ENCODE results near the gene MAP3K8.
A peak's percentile ranks its signal among the peaks of the same experiment; 100 is the strongest.

The MAP3K8 gene

DNA sequence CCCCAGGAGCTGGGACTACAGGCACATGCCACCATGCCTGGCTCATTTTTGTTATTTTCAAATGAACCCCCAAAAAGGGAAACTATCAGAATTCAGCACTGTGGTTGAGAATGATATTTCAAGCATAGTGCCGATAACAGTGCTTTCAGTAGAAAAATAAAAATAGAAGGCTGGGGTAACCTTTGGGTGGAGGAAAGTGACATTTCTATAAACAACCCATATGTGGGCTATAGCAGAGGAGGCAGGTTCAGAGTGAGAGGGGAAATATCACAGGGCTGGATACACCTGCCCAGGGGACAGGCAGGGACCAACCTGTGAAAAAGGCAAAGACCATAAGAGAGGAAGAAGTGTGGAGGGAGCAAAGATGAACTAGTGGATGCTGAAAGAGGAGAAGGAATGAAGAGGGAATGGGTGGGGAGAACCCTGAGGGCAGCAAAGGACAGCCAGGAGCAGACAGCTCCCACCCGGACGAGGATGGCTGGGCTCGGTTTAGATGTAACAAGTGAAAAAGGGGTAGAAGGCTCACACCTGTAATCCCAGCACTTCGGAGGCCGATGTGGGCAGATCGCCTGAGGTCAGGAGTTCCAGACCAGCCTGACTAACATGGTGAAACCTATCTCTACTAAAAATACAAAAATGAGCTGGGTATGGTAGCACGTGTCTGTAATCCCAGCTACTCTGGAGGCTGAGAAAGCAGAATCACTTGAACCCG, 56.5 kb downstream of the MAP3K8 start:
- H3K4me3 ChIP-seq (ENCODE audit: low read length), result no peak overlapping the region
- H4K20me1 ChIP-seq (ENCODE audit: control insufficient read depth, insufficient read depth, low read depth, low read length), result no peaks in the 10 kb centered on the region
- no peaks in the 10 kb centered on the region for H3F3A ChIP-seq (ENCODE audit: control insufficient read depth, insufficient read depth)
- no peaks in the 10 kb centered on the region for H3K9me2 ChIP-seq (replicated peaks; ENCODE audit: control insufficient read depth, low read length)
- TF ChIP-seq, protein P1, sequence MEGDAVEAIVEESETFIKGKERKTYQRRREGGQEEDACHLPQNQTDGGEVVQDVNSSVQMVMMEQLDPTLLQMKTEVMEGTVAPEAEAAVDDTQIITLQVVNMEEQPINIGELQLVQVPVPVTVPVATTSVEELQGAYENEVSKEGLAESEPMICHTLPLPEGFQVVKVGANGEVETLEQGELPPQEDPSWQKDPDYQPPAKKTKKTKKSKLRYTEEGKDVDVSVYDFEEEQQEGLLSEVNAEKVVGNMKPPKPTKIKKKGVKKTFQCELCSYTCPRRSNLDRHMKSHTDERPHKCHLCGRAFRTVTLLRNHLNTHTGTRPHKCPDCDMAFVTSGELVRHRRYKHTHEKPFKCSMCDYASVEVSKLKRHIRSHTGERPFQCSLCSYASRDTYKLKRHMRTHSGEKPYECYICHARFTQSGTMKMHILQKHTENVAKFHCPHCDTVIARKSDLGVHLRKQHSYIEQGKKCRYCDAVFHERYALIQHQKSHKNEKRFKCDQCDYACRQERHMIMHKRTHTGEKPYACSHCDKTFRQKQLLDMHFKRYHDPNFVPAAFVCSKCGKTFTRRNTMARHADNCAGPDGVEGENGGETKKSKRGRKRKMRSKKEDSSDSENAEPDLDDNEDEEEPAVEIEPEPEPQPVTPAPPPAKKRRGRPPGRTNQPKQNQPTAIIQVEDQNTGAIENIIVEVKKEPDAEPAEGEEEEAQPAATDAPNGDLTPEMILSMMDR (IDR thresholded peaks at IDR 0.05; ENCODE audit: low read depth, low read length, poor library complexity, severe bottlenecking), result no peak
- no peak for TF ChIP-seq EZH2phosphoT487 (IDR thresholded peaks at IDR 0.05; ENCODE audit: borderline replicate concordance, low read length)
- peaks cover 68% of the 10 kb centered on the region for H3K4me1 ChIP-seq (ENCODE audit: control insufficient read depth, low read length)
- H3K36me3 ChIP-seq (ENCODE audit: control insufficient read depth, low read length), result no peaks in the 10 kb centered on the region
- H3K4me2 ChIP-seq (ENCODE audit: low read length), result peak overlapping the region; percentile 30; the same call in 1 of the 2 replicates
- no peak overlapping the region for H3K27ac ChIP-seq (ENCODE audit: low read depth, low read length)
- H3K79me2 ChIP-seq (ENCODE audit: control insufficient read depth, low read length), result no peaks in the 10 kb centered on the region
- H3K9me3 ChIP-seq (ENCODE audit: control insufficient read depth, insufficient read depth, low read length), result no peaks in the 10 kb centered on the region
- peaks cover 27% of the 10 kb centered on the region for H3K27me3 ChIP-seq (ENCODE audit: control insufficient read depth, low read length)

DNA sequence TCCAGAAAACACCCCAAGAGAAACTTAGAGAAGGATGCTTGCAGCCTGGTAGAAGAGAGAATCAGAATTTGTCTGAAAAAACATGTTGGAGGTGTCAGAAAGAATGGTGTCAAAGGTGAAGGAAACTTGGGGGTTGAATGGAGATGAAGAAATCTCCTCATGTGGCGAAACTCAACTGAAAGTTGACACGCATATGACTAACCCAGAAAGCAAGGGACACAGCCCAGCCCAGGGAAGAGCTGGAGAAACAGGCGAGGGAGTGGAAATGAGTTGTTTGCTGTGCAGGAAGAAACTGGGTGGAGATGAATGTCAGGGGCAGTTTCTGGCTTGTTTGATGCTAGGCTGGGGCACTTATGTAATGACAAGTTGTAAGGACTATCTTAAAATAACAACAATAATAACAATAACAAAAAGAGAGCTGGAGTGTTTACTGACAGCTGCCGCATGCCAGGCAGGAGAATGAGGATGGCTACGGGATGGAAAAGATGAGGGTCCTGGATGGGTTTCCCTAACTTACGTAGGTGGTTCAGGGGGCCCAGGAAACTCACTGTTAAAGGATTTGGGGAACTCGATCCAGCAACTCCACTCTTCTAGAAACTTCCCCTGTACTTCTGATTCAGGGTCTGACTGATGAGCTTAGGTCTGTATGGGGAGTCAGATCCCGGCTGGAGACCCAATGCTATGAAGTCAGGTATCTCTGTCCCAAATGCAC, 57.4 kb downstream of the MAP3K8 start:
- peaks cover 27% of the 10 kb centered on the region for H3K27me3 ChIP-seq (ENCODE audit: control insufficient read depth, low read length)
- H3K4me2 ChIP-seq (ENCODE audit: low read length), result no peak overlapping the region
- H4K20me1 ChIP-seq (ENCODE audit: control insufficient read depth, insufficient read depth, low read depth, low read length), result no peaks in the 10 kb centered on the region
- H3K9me2 ChIP-seq (replicated peaks; ENCODE audit: control insufficient read depth, low read length), result no peaks in the 10 kb centered on the region
- no peak overlapping the region for H3K27ac ChIP-seq (ENCODE audit: low read depth, low read length)
- H3K36me3 ChIP-seq (ENCODE audit: control insufficient read depth, low read length), result no peaks in the 10 kb centered on the region
- no peak overlapping the region for H3K4me3 ChIP-seq (ENCODE audit: low read length)
- no peak for TF ChIP-seq EZH2phosphoT487 (IDR thresholded peaks at IDR 0.05; ENCODE audit: borderline replicate concordance, low read length)
- TF ChIP-seq, protein P1 (IDR thresholded peaks at IDR 0.05; ENCODE audit: low read depth, low read length, poor library complexity, severe bottlenecking), result no peak
- no peaks in the 10 kb centered on the region for H3K79me2 ChIP-seq (ENCODE audit: control insufficient read depth, low read length)
- no peaks in the 10 kb centered on the region for H3K9me3 ChIP-seq (ENCODE audit: control insufficient read depth, insufficient read depth, low read length)
- no peaks in the 10 kb centered on the region for H3F3A ChIP-seq (ENCODE audit: control insufficient read depth, insufficient read depth)
- peaks cover 68% of the 10 kb centered on the region for H3K4me1 ChIP-seq (ENCODE audit: control insufficient read depth, low read length)

DNA sequence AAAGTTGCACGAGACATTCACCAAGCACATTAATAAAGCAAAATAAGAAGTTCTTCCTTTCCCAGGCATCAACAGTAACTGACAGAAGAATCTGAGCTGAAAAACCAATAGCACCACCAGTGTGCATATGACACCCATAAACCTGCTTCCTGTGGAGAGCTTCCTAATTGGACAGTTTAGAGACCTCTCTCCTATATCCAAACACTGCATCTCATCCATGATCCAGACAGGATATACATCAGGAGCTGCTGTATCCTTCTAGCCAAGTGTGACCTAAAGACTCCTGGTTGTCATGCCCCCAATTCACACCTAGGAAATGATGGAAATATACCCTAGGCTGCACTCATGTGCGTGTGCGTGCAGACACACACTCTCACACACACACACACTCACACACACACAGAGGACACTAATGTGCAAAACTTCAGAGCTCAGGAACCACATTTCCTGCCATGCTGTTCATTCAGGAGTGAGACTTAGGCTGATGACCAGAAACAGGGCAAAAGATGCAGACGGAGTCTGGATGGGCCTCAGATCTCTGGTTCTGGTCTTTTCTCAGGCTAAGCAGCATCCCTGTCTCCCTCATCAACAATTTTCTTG, 58.0 kb downstream of the MAP3K8 start:
- H3K27me3 ChIP-seq (ENCODE audit: control insufficient read depth, low read length), result peaks cover 27% of the 10 kb centered on the region
- no peaks in the 10 kb centered on the region for H3F3A ChIP-seq (ENCODE audit: control insufficient read depth, insufficient read depth)
- no peak overlapping the region for H3K4me3 ChIP-seq (ENCODE audit: low read length)
- no peaks in the 10 kb centered on the region for H4K20me1 ChIP-seq (ENCODE audit: control insufficient read depth, insufficient read depth, low read depth, low read length)
- H3K79me2 ChIP-seq (ENCODE audit: control insufficient read depth, low read length), result no peaks in the 10 kb centered on the region
- TF ChIP-seq, protein P1 (IDR thresholded peaks at IDR 0.05; ENCODE audit: low read depth, low read length, poor library complexity, severe bottlenecking), result no peak
- TF ChIP-seq EZH2phosphoT487 (IDR thresholded peaks at IDR 0.05; ENCODE audit: borderline replicate concordance, low read length), result no peak
- H3K4me1 ChIP-seq (ENCODE audit: control insufficient read depth, low read length), result peaks cover 71% of the 10 kb centered on the region
- no peaks in the 10 kb centered on the region for H3K9me3 ChIP-seq (ENCODE audit: control insufficient read depth, insufficient read depth, low read length)
- H3K27ac ChIP-seq (ENCODE audit: low read depth, low read length), result no peak overlapping the region
- H3K4me2 ChIP-seq (ENCODE audit: low read length), result no peak overlapping the region
- no peaks in the 10 kb centered on the region for H3K36me3 ChIP-seq (ENCODE audit: control insufficient read depth, low read length)
- no peaks in the 10 kb centered on the region for H3K9me2 ChIP-seq (replicated peaks; ENCODE audit: control insufficient read depth, low read length)

Data from DOHH2 (cell line).